Endothelial cell of umbilical vein (primary cell): ENCODE results near the gene AUTS2. TPM values are rescaled to one million over a fixed set of nuclear protein-coding genes. Genes with fewer than 3 reads are reported as not detected.

Source experiments
- BruUV-seq: library from RNA; stranded (reverse); fragments of 400-500 nt; replicated peaks from 2 replicates; lab custom pipeline; 2021; lab: Mats Ljungman, UMichigan
- CTCF ChIA-PET: fragments of 300-600, 350-600 bp; sonication (Branson Sonifier 250); formaldehyde crosslinking; loops from one replicate; lab custom pipeline; 2021; ENCODE audit warnings: antibody characterized with exemption, inconsistent platforms; lab: Charles Lee
- POLR2A ChIA-PET: fragments of 300-600, 350-600 bp; sonication (Branson Sonifier 250); formaldehyde crosslinking; loops from one replicate; lab custom pipeline; 2021; ENCODE audit warnings: antibody characterized with exemption, inconsistent platforms; lab: Charles Lee
- DNase-seq: peaks from one replicate; pipeline ENCODE4 v3.0.0-alpha.2; 2011; ENCODE audit warnings: low read depth, low spot score
- FAIRE-seq: peaks from 2 replicates; lab custom pipeline; 2011; peaks lifted over from hg19 to GRCh38; lab: Jason Lieb, UNC
- H2AFZ ChIP-seq: 2 replicates; pipeline ENCODE4 v1.6.0; 2012; ENCODE audit warnings: low read depth, low read length, control low read depth, inconsistent platforms
- H3K27ac ChIP-seq: 2 replicates; pipeline ENCODE4 v1.5.1; 2011; ENCODE audit warnings: low read depth, mild to moderate bottlenecking, control low read depth, low read length, moderate library complexity; ENCODE audit not compliant: insufficient read depth
- H3K27me3 ChIP-seq, 2 experiments: 2 replicates each; pipeline versions ENCODE4 v1.6.0 to v1.6.1; 2011; ENCODE audit warnings: low read length in 2 of 2, mixed read lengths in 1 of 2; ENCODE audit not compliant: control insufficient read depth in 2 of 2, insufficient read depth in 2 of 2
- H3K36me3 ChIP-seq, 2 experiments: 2 replicates in 1 of 2; 3 replicates in 1 of 2; pipeline ENCODE4 v1.5.1; 2011; ENCODE audit warnings: low read length in 2 of 2, mild to moderate bottlenecking in 1 of 2, moderate library complexity in 1 of 2; ENCODE audit not compliant: control insufficient read depth in 2 of 2, insufficient read depth in 2 of 2; ENCODE audit errors: extremely low read depth in 1 of 2
- H3K4me1 ChIP-seq: 3 replicates; pipeline ENCODE4 v1.5.1; 2011; ENCODE audit warnings: mild to moderate bottlenecking, low read length; ENCODE audit not compliant: control insufficient read depth, insufficient read depth; ENCODE audit errors: extremely low read depth
- H3K4me2 ChIP-seq: 2 replicates; pipeline ENCODE4 v1.6.1; 2011; ENCODE audit warnings: low read length, control low read depth, mixed read lengths; ENCODE audit not compliant: insufficient read depth
- H3K4me3 ChIP-seq, 3 experiments: fragments of 200-600 bp in 1 of 3; sonication (generic), shearing (Covaris generic) in 1 of 3; replicated peaks in 1 of 3; 2 replicates each; pipeline ENCODE4 v1.5.1; 2011 to 2016; ENCODE audit warnings: control low read depth in 3 of 3, low read length in 3 of 3, mild to moderate bottlenecking in 2 of 3, inconsistent platforms in 1 of 3, low read depth in 1 of 3, moderate library complexity in 1 of 3; ENCODE audit not compliant: insufficient read depth in 1 of 3
- H3K79me2 ChIP-seq: 2 replicates; pipeline ENCODE4 v1.6.0; 2012; ENCODE audit warnings: low read length, inconsistent platforms; ENCODE audit not compliant: control insufficient read depth, insufficient read depth
- H3K9ac ChIP-seq: replicated peaks from 2 replicates; pipeline ENCODE3; 2011; ENCODE audit warnings: low read length, control low read depth; ENCODE audit not compliant: insufficient read depth; ENCODE audit errors: extremely low read depth
- H3K9me1 ChIP-seq: replicated peaks from 3 replicates; pipeline ENCODE4 v1.6.0; 2011; ENCODE audit warnings: mild to moderate bottlenecking, low read length; ENCODE audit not compliant: control insufficient read depth, insufficient read depth; ENCODE audit errors: extremely low read depth
- H3K9me3 ChIP-seq: replicated peaks from 2 replicates; pipeline ENCODE4 v1.5.1; 2012; ENCODE audit warnings: low read length, inconsistent platforms; ENCODE audit not compliant: control insufficient read depth, insufficient read depth
- H4K20me1 ChIP-seq: replicated peaks from 2 replicates; pipeline ENCODE3; 2011; ENCODE audit warnings: mild to moderate bottlenecking, low read length; ENCODE audit not compliant: control insufficient read depth, insufficient read depth; ENCODE audit errors: extremely low read depth
- CTCF ChIP-seq, 2 donors: IDR thresholded peaks; 1 replicate in 1 of 2; 2 replicates in 1 of 2; pipeline ENCODE4 v1.5.1; 2011; ENCODE audit warnings: low read length in 2 of 2, mild to moderate bottlenecking in 2 of 2, moderate library complexity in 2 of 2, control low read depth in 1 of 2, inconsistent platforms in 1 of 2, low read depth in 1 of 2; ENCODE audit not compliant: insufficient read depth in 1 of 2; ENCODE audit errors: extremely low read depth in 1 of 2
- EZH2 ChIP-seq: IDR thresholded peaks from 2 replicates; pipeline ENCODE4 v1.6.1; 2012; ENCODE audit warnings: borderline replicate concordance, low read depth, mild to moderate bottlenecking, moderate library complexity, low read length, inconsistent platforms; ENCODE audit not compliant: severe bottlenecking
- FOS ChIP-seq: IDR thresholded peaks from 2 replicates; pipeline ENCODE4 v1.6.1; 2011; ENCODE audit warnings: mild to moderate bottlenecking, low read length, moderate library complexity, borderline replicate concordance; ENCODE audit not compliant: insufficient read depth
- GATA2 ChIP-seq: IDR thresholded peaks from 2 replicates; pipeline ENCODE4 v1.7.0; 2011; ENCODE audit warnings: low read depth, mild to moderate bottlenecking, moderate library complexity, mixed read lengths, low read length; ENCODE audit not compliant: insufficient read length, insufficient read depth
- JUN ChIP-seq: IDR thresholded peaks from 2 replicates; pipeline ENCODE4 v1.6.1; 2011; ENCODE audit warnings: borderline replicate concordance, low read depth; ENCODE audit not compliant: insufficient read length, insufficient read depth
- MAX ChIP-seq: IDR thresholded peaks from 2 replicates; pipeline ENCODE4 v1.6.1; 2011; ENCODE audit not compliant: insufficient read depth, insufficient read length
- MYC ChIP-seq: IDR thresholded peaks from one replicate; pipeline ENCODE4 v1.6.1; 2011; ENCODE audit warnings: mild to moderate bottlenecking, low read depth, low read length
- POLR2A ChIP-seq: IDR thresholded peaks from 2 replicates; pipeline ENCODE4 v1.6.1; 2012; ENCODE audit warnings: low read depth, mild to moderate bottlenecking, control low read depth, low read length
- POLR2AphosphoS5 ChIP-seq: IDR thresholded peaks from 2 replicates; pipeline ENCODE4 v1.6.1; 2012; ENCODE audit warnings: low read depth, mild to moderate bottlenecking, control low read depth, low read length, moderate library complexity; ENCODE audit not compliant: insufficient read depth
- dilution Hi-C: fragments of 300-500 bp; cut with MboI; formaldehyde crosslinking; loops from one replicate; pipeline ENCODE4 v1.15.0; 2019; ENCODE audit warnings: low sequenced_read_pairs; ENCODE audit not compliant: extremely low pct_ligation_motif_present
- intact Hi-C: fragments of 100-400 bp; cut with micrococcal nuclease; formaldehyde crosslinking; loops from one replicate; pipeline ENCODE4 v1.10.0; 2022
- polyA plus RNA-seq, 4 experiments: library from polyadenylated mRNA; depleted of rRNA in 3 of 4; stranded (reverse) in 3 of 4; unstranded in 1 of 4; fragments of >200 nt; gene quantifications; 2 replicates each; pipeline versions ENCODE4 v1.2.1 to v1.2.3, GENCODE V29; 2011 to 2012; ENCODE audit warnings: missing spikeins in 1 of 4
- total RNA-seq: library from RNA; stranded (reverse); gene quantifications from 2 replicates; pipeline ENCODE4 v1.2.3, GENCODE V29; 2021

AUTS2 gene
- total and polyA plus RNA-seq, 2 donors (not counting 3 experiments of a cell fraction or from before 2014, with no cell fraction given) = 0.59 to 8.0 TPM

GRCh38 chr7:70091362-70091761 lies 493.1 kb downstream of the AUTS2 start:
- CTCF ChIA-PET = no interaction called here
- dilution Hi-C loops = no loop called here
- TF ChIP-seq GATA2 = no peak
- no peak for TF ChIP-seq CTCF (IDR thresholded peaks at IDR 0.05; ENCODE audit: extremely low read depth in 1 of 2, insufficient read depth in 1 of 2, low read depth in 1 of 2, low read length in 2 of 2)
- no peak for TF ChIP-seq FOS
- no peak for TF ChIP-seq EZH2
- no peak for TF ChIP-seq POLR2A
- TF ChIP-seq MYC = no peak
- TF ChIP-seq POLR2AphosphoS5 = no peak
- no peak for TF ChIP-seq JUN
- TF ChIP-seq MAX = no peak
- H3K27me3 ChIP-seq = no peaks in the 10 kb centered on the region
- intact Hi-C loops = no loop called here
- no peak overlapping the region for H3K9ac ChIP-seq
- BruUV-seq = no TSS peak
- no peak overlapping the region for H3K4me2 ChIP-seq
- H3K9me1 ChIP-seq = no peaks in the 10 kb centered on the region
- DNase-seq (no peak), FAIRE-seq (no peak)
- H3K79me2 ChIP-seq = no peaks in the 10 kb centered on the region
- no peak overlapping the region for H3K4me3 ChIP-seq
- H3K36me3 ChIP-seq = no peaks in the 10 kb centered on the region
- POLR2A ChIA-PET = no interaction called here
- H3K4me1 ChIP-seq = no peaks in the 10 kb centered on the region
- no peak overlapping the region for H2AFZ ChIP-seq
- H3K9me3 ChIP-seq = no peaks in the 10 kb centered on the region
- no peak overlapping the region for H3K27ac ChIP-seq
- no peaks in the 10 kb centered on the region for H4K20me1 ChIP-seq
